ENCODE measurements around the gene IFT25.

Gene IFT25

GRCh38 chr1:53930932-53931331, 14.6 kb downstream of the IFT25 start:
- no peak for DNase-seq

- no peak for DNase-seq
These were observed 16.1 kb downstream of the IFT25 start for GRCh38 chr1:53929246-53929960.

- DNase-seq = no peak
These were observed 18.1 kb downstream of the IFT25 start for GRCh38 chr1:53927376-53927881.

- DNase-seq = no peak
These were observed 25.8 kb downstream of the IFT25 start for GRCh38 chr1:53919675-53920066.

GRCh38 chr1:53918343-53918742, 27.2 kb downstream of the IFT25 start:
- no peak for DNase-seq

- no peak for DNase-seq
These were observed 32.0 kb downstream of the IFT25 start for GRCh38 chr1:53913352-53914033.

GRCh38 chr1:53911442-53911841, 34.1 kb downstream of the IFT25 start:
- no peak for DNase-seq

- no peak for DNase-seq
These were observed 35.6 kb downstream of the IFT25 start for GRCh38 chr1:53909946-53910345.

GRCh38 chr1:53906121-53906520, 39.4 kb downstream of the IFT25 start:
- DNase-seq = no peak

- no peak for DNase-seq
These were observed 40.0 kb downstream of the IFT25 start for GRCh38 chr1:53905509-53905908.

- DNase-seq = no peak
These were observed 43.0 kb downstream of the IFT25 start for GRCh38 chr1:53902235-53903138.

GRCh38 chr1:53899708-53900107, 45.8 kb downstream of the IFT25 start:
- no peak for DNase-seq

- DNase-seq = peak in 8 of 56 donors; percentile 6 to 49 (median 15)
These were observed 46.3 kb downstream of the IFT25 start for GRCh38 chr1:53899206-53899628.

GRCh38 chr1:53896635-53897229, 48.8 kb downstream of the IFT25 start:
- DNase-seq = no peak

GRCh38 chr1:53895421-53895820, 50.1 kb downstream of the IFT25 start:
- DNase-seq = no peak

GRCh38 chr1:53894644-53895043, 50.9 kb downstream of the IFT25 start:
- DNase-seq = no peak

GRCh38 chr1:53893999-53894636, 51.4 kb downstream of the IFT25 start, which contains the start of gene DIO1:
Gene DIO1 (plus strand): TSS chr1:53894187. CDS start chr1:53894211, 24 bp downstream.
- no peak for DNase-seq

- DNase-seq = peak in 36 of 56 donors; percentile 6 to 69 (median 22)
These were observed 52.6 kb downstream of the IFT25 start for GRCh38 chr1:53892911-53893310.

- no peak for DNase-seq
These were observed 53.8 kb downstream of the IFT25 start for GRCh38 chr1:53891678-53892077.

- no peak for DNase-seq
These were observed 54.5 kb downstream of the IFT25 start for GRCh38 chr1:53891018-53891417.

- DNase-seq = no peak
These were observed 55.0 kb downstream of the IFT25 start for GRCh38 chr1:53890522-53890941.
